NCI-H446 treated with DMSO at 0.1 percent for 48 hours (cell line): ENCODE measurements around the gene TIA1.

Experiments
- DNase-seq: peaks from one replicate; lab custom pipeline; 2025; lab: John Stamatoyannopoulos, UW

TIA1 gene

GRCh38 chr2:70160545-70160944 is 87.9 kb downstream of the TIA1 start:
- no peak for DNase-seq
